Measurements from ENCODE around the gene RPAP3. TPM values are rescaled to one million over a fixed set of nuclear protein-coding genes. Genes with fewer than 3 reads are reported as not detected.

The RPAP3 gene
- total and polyA plus RNA-seq, 2 of the 4 experiments (the other 2 are of a cell fraction), result 10.6 to 13.4 TPM

GRCh38 chr12:47740606-47741339 lies 34.9 kb upstream of the RPAP3 start:
- H3K27ac ChIP-seq (ENCODE audit: insufficient read depth, low read length), result no peak overlapping the region
- H3K4me1 ChIP-seq (ENCODE audit: control insufficient read depth, insufficient read depth, low read length), result peaks cover 18% of the 10 kb centered on the region
- peak overlapping the region; percentile 79 for H2AK9ac ChIP-seq (replicated peaks; ENCODE audit: low read depth, low read length, poor library complexity)
- intact Hi-C loops (cut with micrococcal nuclease), result no loop called here
- no peak overlapping the region for H3K14ac ChIP-seq (replicated peaks; ENCODE audit: low read depth, low read length)
- TF ChIP-seq POLR2A (IDR thresholded peaks at IDR 0.05; ENCODE audit: low read depth, low read length) (no peak), MAFK (IDR thresholded peaks at IDR 0.05; ENCODE audit: low read depth, low read length) (no peak), MAZ (IDR thresholded peaks at IDR 0.05; ENCODE audit: borderline replicate concordance, low read depth, low read length) (no peak), RFX5 (IDR thresholded peaks at IDR 0.05; ENCODE audit: low read depth, low read length) (no peak), NFE2L2 (IDR thresholded peaks at IDR 0.05; ENCODE audit: low read depth, low read length) (no peak), RCOR1 (IDR thresholded peaks at IDR 0.05; ENCODE audit: insufficient replicate concordance, low read length) (no peak), SMC3 (IDR thresholded peaks at IDR 0.05; ENCODE audit: low read depth, low read length) (no peak), ELK1 (IDR thresholded peaks at IDR 0.05; ENCODE audit: borderline replicate concordance, low read depth, low read length) (no peak), CHD1 (IDR thresholded peaks at IDR 0.05; ENCODE audit: low read depth, low read length) (no peak), CTCF (conservative IDR thresholded peaks at IDR 0.05; ENCODE audit: low read depth, low read length) (no peak)
- no peak overlapping the region for H3K9ac ChIP-seq (ENCODE audit: low read depth, low read length)
- WGBS, 2 experiments (ENCODE audit: extremely low coverage in 2 of 2, insufficient read length in 1 of 2), result 88% methylated on average over 8 of the region's 21 CpGs; no CpG with 5 or more reads in 1 of the 2 experiments
- H3K9me3 ChIP-seq (ENCODE audit: control insufficient read depth, insufficient read depth, low read length), result no peaks in the 10 kb centered on the region
- peak overlapping the region; percentile 76 for H2AFZ ChIP-seq (replicated peaks; ENCODE audit: low read length, poor library complexity)
- no peak for DNase-seq
- H3K18ac ChIP-seq (ENCODE audit: low read depth, low read length), result no peak overlapping the region
- no peak overlapping the region for H3K23ac ChIP-seq (ENCODE audit: low read depth, low read length)
- H4K91ac ChIP-seq (ENCODE audit: insufficient read depth, low read depth, low read length), result no peak overlapping the region
- H4K8ac ChIP-seq (ENCODE audit: low read depth in 2 of 2, low read length in 2 of 2), result no peak overlapping the region
- H2BK5ac ChIP-seq (ENCODE audit: low read depth, low read length, poor library complexity, severe bottlenecking), result no peak overlapping the region
- no peak for ATAC-seq (ENCODE audit: low read depth)
- H2BK15ac ChIP-seq (ENCODE audit: low read depth, low read length), result no peak overlapping the region
- H2AK5ac ChIP-seq (ENCODE audit: low read depth, low read length), result no peak overlapping the region
- H3K9me1 ChIP-seq (ENCODE audit: insufficient read depth, low read length), result 0 out of 2 replicates have a peak, but pooled peaks cover 5% of the 10 kb centered on the region
- dilution Hi-C loops (cut with HindIII; ENCODE audit: low sequenced_read_pairs, unreplicated experiment), result no loop called here
- no peaks in the 10 kb centered on the region for H3K36me3 ChIP-seq (ENCODE audit: control insufficient read depth, insufficient read depth, low read length)
- POLR2A ChIA-PET (ENCODE audit: unreplicated experiment), result no interaction called here
- H4K20me1 ChIP-seq (ENCODE audit: insufficient read depth, low read length), result no peaks in the 10 kb centered on the region
- H3K4me3 ChIP-seq (ENCODE audit: insufficient read depth, low read depth, low read length), result no peak overlapping the region
- CTCF ChIA-PET, result interaction anchor here (1.0 to 2.2 kb wide), 4 partner anchors 15 to 98 kb away, joined by 6 to 10 read pairs (median 8); partner anchors contain the start of genes ENDOU and RAPGEF3
- BruUV-seq (replicated peaks), result no TSS peak
- no peak overlapping the region for H3K56ac ChIP-seq (ENCODE audit: extremely low read depth, insufficient read depth, low read length)
- in situ Hi-C loops (cut with MboI; ENCODE audit: low sequenced_read_pairs), result loop anchor here (10.0 kb wide), 1 partner anchor 94 kb away; no protein-coding TSS in a partner anchor
- no peak overlapping the region for H2BK20ac ChIP-seq (ENCODE audit: low read depth, low read length)
- no peak overlapping the region for H2BK120ac ChIP-seq (ENCODE audit: low read depth, low read length)
- H3K27me3 ChIP-seq (ENCODE audit: control insufficient read depth, insufficient read depth, low read length), result peaks cover 20% of the 10 kb centered on the region
- no peak overlapping the region for H3K4ac ChIP-seq (ENCODE audit: low read depth, low read length)
- H3K4me2 ChIP-seq (ENCODE audit: low read depth, low read length), result no peak overlapping the region
- H3K79me1 ChIP-seq (ENCODE audit: low read depth in 1 of 2, low read length in 2 of 2), result no peaks in the 10 kb centered on the region
- no peak overlapping the region for H4K5ac ChIP-seq (ENCODE audit: low read depth, low read length)
